ENCODE data around the gene IARS1. TPM values are rescaled to one million over a fixed set of nuclear protein-coding genes. Genes with fewer than 3 reads are reported as not detected.

The IARS1 gene
- total RNA-seq, 4 donors from 2014 or later = 56.6 to 78.8 (median 75.0) TPM

GRCh38 chr9:92245005-92245797 lies 48.3 kb downstream of the IARS1 start:
- no peaks in the 10 kb centered on the region for H3K27me3 ChIP-seq
- no peak overlapping the region for H3K4me3 ChIP-seq
- whole genome bisulfite sequencing, 2 donors (ENCODE audit: low coverage in 1 of 2) = 85 to 88% methylated on average over 6 of the region's 7 CpGs
- no peaks in the 10 kb centered on the region for H3K9me3 ChIP-seq
- no peak for ATAC-seq
- TF ChIP-seq CTCF (IDR thresholded peaks at IDR 0.05) (no peak), POLR2A (IDR thresholded peaks at IDR 0.05) (no peak), POLR2AphosphoS5 (IDR thresholded peaks at IDR 0.05) (no peak), EP300 (IDR thresholded peaks at IDR 0.05) (no peak)
- H3K4me1 ChIP-seq = no peaks in the 10 kb centered on the region
- no peak overlapping the region for H3K27ac ChIP-seq
- H3K36me3 ChIP-seq = peaks cover 9 to 100% of the 10 kb centered on the region in 2 donors

Small RNAs within 50 kb of the gene (small RNA-seq; reads per million reads assigned to genes)
- 0 reads per million in 4 donors for gene MIR3651
- 0.51 to 4.9 (median 0.58) reads per million in 4 donors for gene SNORA84

Other genes starting within 250 kb of the IARS1 start
- 10 to 100 TPM; 56.0 to 73.9 (median 64.0) TPM for gene SPTLC1, start 178.3 kb downstream of the IARS1 start, total RNA-seq
- gene NOL8, start 31.7 kb upstream of the IARS1 start, total RNA-seq = 10 to 100 TPM; 15.6 to 42.2 (median 24.4) TPM
- 1 to 10 TPM; 2.9 to 8.3 (median 4.9) TPM for gene CENPP, start 32.3 kb upstream of the IARS1 start, total RNA-seq
- 100 to 1,000 TPM in 1 of 4 donors, 10 to 100 TPM in 3; 12.9 to 101 (median 30.2) TPM for gene OGN, start 110.9 kb upstream of the IARS1 start, total RNA-seq
- gene OMD, start 130.8 kb upstream of the IARS1 start, total RNA-seq = 10 to 100 TPM; 11.4 to 45.2 (median 22.2) TPM
- gene ASPN, start 188.8 kb upstream of the IARS1 start, total RNA-seq = 10 to 100 TPM in 3 of 4 donors, 1 to 10 TPM in 1; 5.3 to 46.4 (median 27.3) TPM
- 10 to 100 TPM in 3 of 4 donors, 1 to 10 TPM in 1; 8.2 to 20.1 (median 14.2) TPM for gene ECM2, start 242.3 kb upstream of the IARS1 start, total RNA-seq